B cell (primary cell): ENCODE data around the gene OXTR.

ENCODE experiments used
- EZH2 ChIP-seq: IDR thresholded peaks from 2 replicates; pipeline ENCODE4 v1.6.1; 2012; ENCODE audit warnings: borderline replicate concordance, low read depth, mild to moderate bottlenecking, moderate library complexity, low read length; ENCODE audit not compliant: insufficient read depth, poor library complexity, severe bottlenecking
- TF ChIP-seq, protein P1 (sequence below): fragments of 200-600 bp; IDR thresholded peaks from one replicate; pipeline ENCODE4 v1.8.0; 2022; ENCODE audit warnings: antibody characterized with exemption, mild to moderate bottlenecking

DNA sequence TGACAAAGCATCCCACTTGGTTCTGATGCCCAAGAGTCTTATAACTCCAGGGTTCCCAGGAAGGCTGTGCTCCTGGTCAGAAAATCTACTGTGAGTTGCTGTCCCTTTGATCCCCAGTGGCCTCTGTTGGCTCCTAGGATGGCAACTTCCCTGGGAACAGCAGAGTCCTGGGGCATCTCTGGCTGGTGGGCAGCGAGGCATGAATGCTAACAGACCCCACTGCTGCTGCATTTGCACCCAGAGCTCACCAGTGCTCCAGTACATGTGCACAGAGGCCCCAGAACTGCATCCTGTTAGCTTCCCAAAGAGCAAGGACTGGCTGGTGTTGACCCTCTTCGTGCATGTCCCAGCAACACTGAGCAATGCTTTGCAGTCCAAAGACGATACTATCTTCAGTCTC is 20.1 kb downstream of the OXTR start:
- TF ChIP-seq, protein P1, sequence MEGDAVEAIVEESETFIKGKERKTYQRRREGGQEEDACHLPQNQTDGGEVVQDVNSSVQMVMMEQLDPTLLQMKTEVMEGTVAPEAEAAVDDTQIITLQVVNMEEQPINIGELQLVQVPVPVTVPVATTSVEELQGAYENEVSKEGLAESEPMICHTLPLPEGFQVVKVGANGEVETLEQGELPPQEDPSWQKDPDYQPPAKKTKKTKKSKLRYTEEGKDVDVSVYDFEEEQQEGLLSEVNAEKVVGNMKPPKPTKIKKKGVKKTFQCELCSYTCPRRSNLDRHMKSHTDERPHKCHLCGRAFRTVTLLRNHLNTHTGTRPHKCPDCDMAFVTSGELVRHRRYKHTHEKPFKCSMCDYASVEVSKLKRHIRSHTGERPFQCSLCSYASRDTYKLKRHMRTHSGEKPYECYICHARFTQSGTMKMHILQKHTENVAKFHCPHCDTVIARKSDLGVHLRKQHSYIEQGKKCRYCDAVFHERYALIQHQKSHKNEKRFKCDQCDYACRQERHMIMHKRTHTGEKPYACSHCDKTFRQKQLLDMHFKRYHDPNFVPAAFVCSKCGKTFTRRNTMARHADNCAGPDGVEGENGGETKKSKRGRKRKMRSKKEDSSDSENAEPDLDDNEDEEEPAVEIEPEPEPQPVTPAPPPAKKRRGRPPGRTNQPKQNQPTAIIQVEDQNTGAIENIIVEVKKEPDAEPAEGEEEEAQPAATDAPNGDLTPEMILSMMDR: no peak
- TF ChIP-seq EZH2: no peak
